NCI-H526 treated with DMSO at 0.1 percent for 48 hours (cell line): ENCODE measurements around the gene GRIN3B.

Experiments
- DNase-seq: peaks from one replicate; lab custom pipeline; 2025; lab: John Stamatoyannopoulos, UW

GRIN3B gene

GRCh38 chr19:1007399-1008251, 7.4 kb downstream of the GRIN3B start:
- no peak for DNase-seq

- no peak for DNase-seq
Observed at GRCh38 chr19:1008268-1009040, 8.2 kb downstream of the GRIN3B start.

- DNase-seq = no peak
Observed at GRCh38 chr19:1009041-1009980, 9.1 kb downstream of the GRIN3B start.

- no peak for DNase-seq
Observed at GRCh38 chr19:1009981-1010538, 9.8 kb downstream of the GRIN3B start.

GRCh38 chr19:1010586-1011510, 10.6 kb downstream of the GRIN3B start:
- DNase-seq = no peak

- no peak for DNase-seq
Observed at GRCh38 chr19:1011831-1012333, 11.7 kb downstream of the GRIN3B start.

GRCh38 chr19:1012334-1012733, 12.1 kb downstream of the GRIN3B start:
- DNase-seq = no peak

- no peak for DNase-seq
Observed at GRCh38 chr19:1013218-1013617, 13.0 kb downstream of the GRIN3B start.

GRCh38 chr19:1014161-1015060, 14.2 kb downstream of the GRIN3B start:
- no peak for DNase-seq

- no peak for DNase-seq
Observed at GRCh38 chr19:1015061-1015781, 15.0 kb downstream of the GRIN3B start.

GRCh38 chr19:1015782-1016646, 15.8 kb downstream of the GRIN3B start:
- no peak for DNase-seq

- no peak for DNase-seq
Observed at GRCh38 chr19:1016647-1017114, 16.5 kb downstream of the GRIN3B start.

- no peak for DNase-seq
Observed at GRCh38 chr19:1017115-1017905, 17.1 kb downstream of the GRIN3B start.

GRCh38 chr19:1017906-1018305, 17.7 kb downstream of the GRIN3B start:
- no peak for DNase-seq

GRCh38 chr19:1018393-1018792, 18.2 kb downstream of the GRIN3B start:
- no peak for DNase-seq

- DNase-seq = no peak
Observed at GRCh38 chr19:1018932-1019615, 18.9 kb downstream of the GRIN3B start.
